HepG2 (cell line): ENCODE results near the gene LGALS14. TPM values are rescaled to one million over a fixed set of nuclear protein-coding genes. Genes with fewer than 3 reads are reported as not detected.

Experiments used
- ATAC-seq: fragments of 200-7000 bp; cut with Tn5 transposase; 3 replicates; pipeline ENCODE4 v1.9.1; 2020; ENCODE audit warnings: mild to moderate bottlenecking, moderate library complexity
- BruUV-seq: library from RNA; stranded (reverse); fragments of 400-500 nt; replicated peaks from 2 replicates; lab custom pipeline; 2021; lab: Mats Ljungman, UMichigan
- CTCF ChIA-PET: fragments of 300-600 bp; formaldehyde crosslinking; extraction: SDS; loops from one replicate; lab custom pipeline; 2021; ENCODE audit warnings: low total read pairs, inconsistent platforms, low intra/inter-chr PET ratio; lab: Yijun Ruan, JAX
- POLR2A ChIA-PET: fragments of 350-600 bp; sonication (Branson Sonifier 250); formaldehyde crosslinking; loops from one replicate; lab custom pipeline; 2020; ENCODE audit warnings: antibody characterized with exemption, inconsistent platforms; lab: Yijun Ruan, JAX
- DNase-seq: peaks from one replicate; pipeline ENCODE4 v3.0.0-alpha.2; 2015; ENCODE audit warnings: low spot score
- FAIRE-seq: peaks from 3 replicates; lab custom pipeline; 2011; peaks lifted over from hg19 to GRCh38; lab: Jason Lieb, UNC
- H2AFZ ChIP-seq: one replicate; pipeline ENCODE4 v1.6.1; 2011; ENCODE audit warnings: low read length, inconsistent platforms
- H3K27ac ChIP-seq: fragments of 300-600 bp; 3 replicates; pipeline ENCODE4 v1.8.0; 2011; ENCODE audit warnings: mixed run types, mild to moderate bottlenecking, mixed read lengths, low read length, inconsistent platforms; ENCODE audit not compliant: insufficient read depth; ENCODE audit errors: extremely low read length
- H3K27me3 ChIP-seq, 2 experiments: fragments of 200-600 bp in 1 of 2; 2 replicates in 1 of 2; 3 replicates in 1 of 2; pipeline versions ENCODE4 v1.6.0 to v1.8.0; 2011; ENCODE audit warnings: low read length in 2 of 2, mild to moderate bottlenecking in 2 of 2, moderate library complexity in 2 of 2, inconsistent platforms in 1 of 2; ENCODE audit not compliant: insufficient read depth in 2 of 2, control insufficient read depth in 1 of 2
- H3K36me3 ChIP-seq, 2 experiments: fragments of 200-600 bp in 1 of 2; replicated peaks in 1 of 2; 2 replicates in 1 of 2; 3 replicates in 1 of 2; pipeline versions ENCODE4 v1.5.1 to v1.8.0; 2011; ENCODE audit warnings: low read length in 2 of 2, inconsistent platforms in 1 of 2; ENCODE audit not compliant: insufficient read depth in 2 of 2, control insufficient read depth in 1 of 2
- H3K4me1 ChIP-seq: 2 replicates; pipeline ENCODE4 v1.5.1; 2012; ENCODE audit warnings: low read length, inconsistent platforms; ENCODE audit not compliant: insufficient read depth
- H3K4me2 ChIP-seq: 2 replicates; pipeline ENCODE4 v1.6.0; 2011; ENCODE audit warnings: low read depth, low read length, inconsistent platforms
- H3K4me3 ChIP-seq, 3 experiments: fragments of 200-600 bp in 1 of 3; sonication (generic), shearing (Covaris generic) in 1 of 3; replicated peaks in 1 of 3; 2 replicates each; pipeline ENCODE4 v1.5.1; 2011 to 2016; ENCODE audit warnings: low read length in 3 of 3, inconsistent platforms in 2 of 3, low read depth in 2 of 3, mild to moderate bottlenecking in 2 of 3, control low read depth in 1 of 3, mixed read lengths in 1 of 3; ENCODE audit not compliant: insufficient read depth in 1 of 3
- H3K79me2 ChIP-seq: one replicate; pipeline ENCODE4 v1.6.1; 2011; ENCODE audit warnings: low read length, inconsistent platforms; ENCODE audit not compliant: insufficient read depth
- H3K9ac ChIP-seq: 2 replicates; pipeline ENCODE4 v1.6.0; 2011; ENCODE audit warnings: mild to moderate bottlenecking, low read depth, low read length, inconsistent platforms; ENCODE audit not compliant: insufficient read depth
- H3K9me3 ChIP-seq: 2 replicates; pipeline ENCODE4 v1.5.1; 2012; ENCODE audit warnings: mild to moderate bottlenecking, low read length
- H4K20me1 ChIP-seq: 2 replicates; pipeline ENCODE4 v1.6.0; 2011; ENCODE audit warnings: inconsistent platforms, mild to moderate bottlenecking, low read length, moderate library complexity; ENCODE audit not compliant: insufficient read depth
- CAMTA2 ChIP-seq: sonication (generic); formaldehyde crosslinking; IDR thresholded peaks from 2 replicates; pipeline ENCODE4 v1.4.0; 2020; ENCODE audit warnings: mild to moderate bottlenecking, missing genetic modification reagents, borderline replicate concordance
- CBX2 ChIP-seq, 2 experiments: fragments of 200-600 bp in 1 of 2; sonication (generic); formaldehyde crosslinking in 1 of 2; IDR thresholded peaks; 2 replicates each; pipeline versions ENCODE4 v1.7.0 to v1.8.1; 2018 to 2022; ENCODE audit warnings: low read depth in 2 of 2, low read length in 1 of 2, mild to moderate bottlenecking in 1 of 2, missing genetic modification reagents in 1 of 2
- FOXP1 ChIP-seq, 2 experiments: fragments of 450-650 bp in 1 of 2; IDR thresholded peaks; 2 replicates each; pipeline ENCODE4 v1.6.1; 2017 to 2018; ENCODE audit warnings: antibody characterized with exemption in 1 of 2
- HCFC1 ChIP-seq: fragments of 150-350 bp; IDR thresholded peaks from 2 replicates; pipeline ENCODE4 v1.6.1; 2014; ENCODE audit warnings: low read depth, low read length
- HINFP ChIP-seq: sonication (generic); formaldehyde crosslinking; IDR thresholded peaks from 2 replicates; pipeline ENCODE4 v1.4.0; 2020; ENCODE audit warnings: low read depth, mild to moderate bottlenecking, missing genetic modification reagents
- MAF1 ChIP-seq: sonication (generic); formaldehyde crosslinking; IDR thresholded peaks from 2 replicates; pipeline ENCODE4 v1.5.0; 2020; ENCODE audit warnings: missing genetic modification reagents, borderline replicate concordance
- MIER2 ChIP-seq: IDR thresholded peaks from 2 replicates; pipeline ENCODE4 v1.6.1; 2016; ENCODE audit warnings: missing biosample characterization, missing genetic modification reagents
- NPAS2 ChIP-seq: sonication (generic); formaldehyde crosslinking; IDR thresholded peaks from 2 replicates; pipeline ENCODE4 v1.8.0; 2022; ENCODE audit warnings: mild to moderate bottlenecking, missing genetic modification reagents, borderline replicate concordance
- NRL ChIP-seq: sonication (generic); formaldehyde crosslinking; IDR thresholded peaks from 2 replicates; pipeline ENCODE4 v1.5.0; 2020; ENCODE audit warnings: missing genetic modification reagents, mild to moderate bottlenecking, moderate library complexity, borderline replicate concordance
- WIZ ChIP-seq: sonication (generic); formaldehyde crosslinking; IDR thresholded peaks from 2 replicates; pipeline ENCODE4 v1.5.1; 2020; ENCODE audit warnings: mild to moderate bottlenecking, missing genetic modification reagents
- XBP1 ChIP-seq: sonication (generic); formaldehyde crosslinking; IDR thresholded peaks from 2 replicates; pipeline ENCODE4 v1.5.0; 2020; ENCODE audit warnings: missing genetic modification reagents
- ZMYM4 ChIP-seq: sonication (generic); formaldehyde crosslinking; IDR thresholded peaks from 2 replicates; pipeline ENCODE4 v1.8.1; 2023; ENCODE audit warnings: mild to moderate bottlenecking, missing genetic modification reagents
- ZNF207 ChIP-seq: fragments of 450-650 bp; IDR thresholded peaks from 2 replicates; pipeline ENCODE4 v1.6.1; 2016; ENCODE audit warnings: antibody characterized with exemption, borderline replicate concordance
- ZNF33A ChIP-seq: sonication (generic); formaldehyde crosslinking; IDR thresholded peaks from 2 replicates; pipeline ENCODE4 v1.5.1; 2020; ENCODE audit warnings: missing genetic modification reagents, mild to moderate bottlenecking, moderate library complexity, borderline replicate concordance
- ZNF407 ChIP-seq: sonication (generic); formaldehyde crosslinking; IDR thresholded peaks from one replicate; pipeline ENCODE4 v1.5.1; 2020; ENCODE audit warnings: mild to moderate bottlenecking, missing genetic modification reagents; ENCODE audit errors: not compliant biosample characterization
- in situ Hi-C: cut with HindIII; loops from 2 replicates; pipeline ENCODE4 v1.10.0; 2017; ENCODE audit warnings: low pct_unique_long_range_greater_than_20kb; ENCODE audit not compliant: extremely low pct_ligation_motif_present
- intact Hi-C: fragments of 100-400 bp; cut with micrococcal nuclease; formaldehyde crosslinking; loops from one replicate; pipeline ENCODE4 v1.10.0; 2022; ENCODE audit not compliant: unreplicated experiment
- polyA plus RNA-seq, 8 experiments: library from polyadenylated mRNA; depleted of rRNA in 3 of 8; stranded (reverse) in 7 of 8; unstranded in 1 of 8; fragments of >200 nt; fragmentation: Illumina TruSeq in 4 of 8; extraction: Trizol in 4 of 8; gene quantifications; 2 replicates each; pipeline versions ENCODE4 v1.2.1 to v1.2.3, GENCODE V29; 2011 to 2016; ENCODE audit warnings: low read depth in 4 of 8, missing spikeins in 1 of 8, mixed read lengths in 1 of 8; ENCODE audit not compliant: insufficient read depth in 1 of 8
- total RNA-seq, 5 experiments: library from RNA; depleted of rRNA; stranded (reverse); fragments of >200 nt; fragmentation: Illumina TruSeq; extraction: Trizol; gene quantifications; 2 replicates each; pipeline ENCODE4 v1.2.3, GENCODE V29; 2016; ENCODE audit warnings: low read depth in 1 of 5

Gene LGALS14
- total and polyA plus RNA-seq, 2 of the 13 experiments (the other 11 are each of a cell fraction or from before 2014, with no cell fraction given): not detected

GRCh38 chr19:39752795-39753194 is 48.5 kb downstream of the LGALS14 start:
- in situ Hi-C loops (no loop called here), intact Hi-C loops (no loop called here)
- H3K4me1 ChIP-seq: no peaks in the 10 kb centered on the region
- H3K9me3 ChIP-seq: no peaks in the 10 kb centered on the region
- no TSS peak for BruUV-seq
- H3K27ac ChIP-seq: no peak overlapping the region
- ATAC-seq: no peak
- H3K36me3 ChIP-seq: no peaks in the 10 kb centered on the region
- POLR2A ChIA-PET: no interaction called here
- no peak overlapping the region for H2AFZ ChIP-seq
- H3K4me2 ChIP-seq: no peak overlapping the region
- TF ChIP-seq FOXP1 (IDR thresholded peaks at IDR 0.05): no peak
- no peak for TF ChIP-seq FOXP1 (CRISPR knock-in tag; IDR thresholded peaks at IDR 0.05)
- no peak for TF ChIP-seq NPAS2 (CRISPR knock-in tag)
- TF ChIP-seq ZNF207: no peak
- TF ChIP-seq MIER2 (CRISPR knock-in tag): no peak
- no peak for TF ChIP-seq ZNF407 (CRISPR knock-in tag)
- no peak for TF ChIP-seq HINFP (CRISPR knock-in tag)
- no peak for TF ChIP-seq HCFC1
- TF ChIP-seq MAF1 (CRISPR knock-in tag): no peak
- TF ChIP-seq CBX2 (IDR thresholded peaks at IDR 0.05; ENCODE audit: low read depth, low read length): no peak
- no peak for TF ChIP-seq CBX2 (CRISPR knock-in tag; IDR thresholded peaks at IDR 0.05; ENCODE audit: low read depth)
- no peak for TF ChIP-seq ZMYM4 (CRISPR knock-in tag)
- TF ChIP-seq CAMTA2 (CRISPR knock-in tag): no peak
- TF ChIP-seq XBP1: no peak
- TF ChIP-seq NRL (CRISPR knock-in tag): no peak
- TF ChIP-seq WIZ: no peak
- TF ChIP-seq ZNF33A: no peak
- TF ChIP-seq, all 625 proteins: peak for 0
- H3K27me3 ChIP-seq: peaks cover 0 to 7% of the 10 kb centered on the region in 2 experiments; a peak in 1 of 5 replicates
- FAIRE-seq (no peak), DNase-seq (no peak)
- no peaks in the 10 kb centered on the region for H4K20me1 ChIP-seq
- CTCF ChIA-PET: no interaction called here
- H3K9ac ChIP-seq: no peak overlapping the region
- H3K4me3 ChIP-seq: no peak overlapping the region
- H3K79me2 ChIP-seq: no peaks in the 10 kb centered on the region
